ENCODE data around the gene TRPV4.
A peak's percentile ranks its signal among the peaks of the same experiment; 100 is the strongest.
"Not testable (repeated sequence)": the region's sequence is repeated elsewhere in the genome, so short reads cannot be mapped to it uniquely, and the experiment has no call there.

TRPV4 gene

GRCh38 chr12:109858764-109859163, 25.6 kb upstream of the TRPV4 start:
- DNase-seq, result no peak

- no peak for DNase-seq
Observed at GRCh38 chr12:109857715-109858114, 24.5 kb upstream of the TRPV4 start.

- no peak for DNase-seq
Observed at GRCh38 chr12:109855377-109855776, 22.2 kb upstream of the TRPV4 start.

- not testable (repeated sequence) for DNase-seq
Observed at GRCh38 chr12:109850518-109850917, 17.3 kb upstream of the TRPV4 start.

GRCh38 chr12:109847142-109847735, 14.0 kb upstream of the TRPV4 start:
- no peak for DNase-seq

- DNase-seq, result no peak
Observed at GRCh38 chr12:109845824-109846205, 12.6 kb upstream of the TRPV4 start.

GRCh38 chr12:109844983-109845823, 12.0 kb upstream of the TRPV4 start:
- DNase-seq, result peak; percentile 37 to 87

- DNase-seq, result no peak
Observed at GRCh38 chr12:109844091-109844490, 10.9 kb upstream of the TRPV4 start.

- DNase-seq, result no peak
Observed at GRCh38 chr12:109842021-109842420, 8.8 kb upstream of the TRPV4 start.

GRCh38 chr12:109841356-109841755, 8.2 kb upstream of the TRPV4 start:
- no peak for DNase-seq

GRCh38 chr12:109840305-109841074, 7.3 kb upstream of the TRPV4 start:
- peak in 1 of 2 experiments; percentile 35 for DNase-seq

- no peak for DNase-seq
Observed at GRCh38 chr12:109839444-109839843, 6.2 kb upstream of the TRPV4 start.

- DNase-seq, result no peak
Observed at GRCh38 chr12:109836916-109837315, 3.7 kb upstream of the TRPV4 start.

GRCh38 chr12:109835827-109836226, 2.6 kb upstream of the TRPV4 start:
- DNase-seq, result no peak

GRCh38 chr12:109832541-109833306, 474 bp downstream of the TRPV4 start:
- DNase-seq, result no peak

GRCh38 chr12:109831929-109832328, 1.3 kb downstream of the TRPV4 start:
- no peak for DNase-seq

- DNase-seq, result no peak
Observed at GRCh38 chr12:109831365-109831764, 1.8 kb downstream of the TRPV4 start.

- DNase-seq, result no peak
Observed at GRCh38 chr12:109830718-109831117, 2.5 kb downstream of the TRPV4 start.

GRCh38 chr12:109830267-109830666, 2.9 kb downstream of the TRPV4 start:
- DNase-seq, result no peak

GRCh38 chr12:109829667-109830066, 3.5 kb downstream of the TRPV4 start:
- no peak for DNase-seq

- no peak for DNase-seq
Observed at GRCh38 chr12:109828754-109829511, 4.3 kb downstream of the TRPV4 start.
